ENCODE measurements around the gene ANKS1B.

GRCh38 chr12:99332936-99333591 lies 651.7 kb downstream of the ANKS1B start:
- TF ChIP-seq CTCF (IDR thresholded peaks at IDR 0.05; ENCODE audit: low read length) (no peak), EZH2 (IDR thresholded peaks at IDR 0.05; ENCODE audit: borderline replicate concordance, low read length) (no peak)

Data from OCI-LY1 (cell line).